ENCODE data around the gene PARP6. TPM values are rescaled to one million over a fixed set of nuclear protein-coding genes. Genes with fewer than 3 reads are reported as not detected.
"Not testable (repeated sequence)": the region's sequence is repeated elsewhere in the genome, so short reads cannot be mapped to it uniquely, and the experiment has no call there.

PARP6 gene
- total RNA-seq, 1 donor from 2014 or later = 61.3 TPM

DNA sequence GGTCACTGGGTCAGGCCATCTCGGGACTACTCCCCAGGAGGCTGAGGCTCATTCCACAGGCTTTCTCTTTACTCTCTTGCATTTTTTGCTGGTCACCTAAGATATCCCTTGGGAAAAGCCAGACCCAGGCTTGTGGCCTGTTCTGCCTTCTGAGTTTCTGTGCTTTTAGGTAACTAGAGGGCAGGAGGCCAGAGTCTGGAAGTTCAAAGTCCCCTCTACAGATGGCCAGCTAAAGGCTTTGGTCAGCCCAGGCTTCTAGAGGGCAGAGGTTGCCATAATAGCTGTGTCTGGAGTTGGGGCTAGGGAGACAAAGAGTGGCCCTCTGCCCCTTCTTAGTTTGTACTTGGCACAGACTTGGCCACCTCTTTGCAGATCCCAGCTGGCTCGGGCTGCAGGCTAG lies 8.4 kb upstream of the PARP6 start:
- DNase-seq (ENCODE audit: low spot score) = no peak

DNA sequence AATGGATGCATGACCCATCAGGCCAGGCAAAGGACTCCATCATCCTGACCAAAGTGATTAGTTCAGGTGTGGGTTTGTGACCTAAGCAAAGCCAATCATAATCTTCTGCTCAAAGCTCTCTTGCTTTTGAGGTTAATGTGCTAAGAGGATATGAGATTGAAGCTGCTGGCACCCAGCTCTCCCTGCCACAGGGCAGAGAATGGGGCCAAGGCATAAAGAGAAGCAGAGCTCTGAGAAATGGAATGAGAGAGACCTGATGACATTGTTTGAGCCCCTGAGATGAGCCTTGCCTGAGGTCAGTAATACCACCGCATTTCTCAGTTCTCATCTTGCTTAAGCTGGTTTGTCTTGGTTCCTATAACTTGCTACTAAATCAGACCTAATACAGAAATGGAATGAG lies 6.4 kb upstream of the PARP6 start:
- no peak for DNase-seq (ENCODE audit: low spot score)

DNA sequence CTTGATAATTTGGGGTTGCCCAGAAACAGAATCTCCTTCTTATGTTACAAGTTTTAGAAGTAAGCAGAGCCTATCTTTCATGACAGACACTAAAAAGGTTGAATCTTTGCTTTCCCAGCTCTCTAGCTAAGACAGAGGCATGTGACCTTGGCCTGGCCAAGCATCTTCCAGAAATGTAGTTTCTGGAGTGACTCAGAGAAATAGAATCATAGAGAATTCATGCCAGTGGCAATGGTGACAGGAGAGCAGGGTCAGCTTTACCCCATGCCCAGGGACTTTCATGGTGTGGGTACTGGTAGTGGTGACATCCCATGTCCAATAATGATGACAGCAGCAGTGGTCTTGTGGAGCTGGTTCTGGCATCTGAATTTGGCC lies 4.0 kb upstream of the PARP6 start:
- DNase-seq (ENCODE audit: low spot score) = no peak

DNA sequence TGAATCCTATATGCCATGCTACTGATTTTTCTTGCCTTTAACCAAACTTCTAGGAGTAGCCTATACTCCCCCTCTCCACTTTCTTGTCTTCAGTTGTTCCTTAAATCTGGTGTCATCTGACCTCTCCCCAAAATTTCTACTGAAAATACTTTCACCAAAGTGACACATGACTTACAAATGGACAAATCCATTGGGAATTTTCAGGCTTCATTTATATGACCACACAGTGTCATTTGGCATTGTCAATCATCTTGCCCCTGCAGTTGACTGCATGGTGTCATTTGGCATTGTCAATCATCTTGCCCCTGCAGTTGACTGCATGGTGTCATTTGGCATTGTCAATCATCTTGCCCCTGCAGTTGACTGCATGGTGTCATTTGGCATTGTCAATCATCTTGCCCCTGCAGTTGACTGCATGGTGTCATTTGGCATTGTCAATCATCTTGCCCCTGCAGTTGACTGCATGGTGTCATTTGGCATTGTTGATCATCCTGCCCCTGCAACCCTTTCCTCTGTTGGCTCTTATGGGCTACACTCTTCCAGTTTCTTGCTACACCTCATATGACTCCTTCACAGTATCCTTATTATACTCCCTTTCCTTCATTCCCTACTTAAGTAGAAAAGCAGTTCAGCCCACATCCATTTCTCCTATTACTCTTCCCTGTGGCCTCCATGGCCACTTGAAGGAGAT lies 3.4 kb upstream of the PARP6 start:
- DNase-seq (ENCODE audit: low spot score) = not testable (repeated sequence)

DNA sequence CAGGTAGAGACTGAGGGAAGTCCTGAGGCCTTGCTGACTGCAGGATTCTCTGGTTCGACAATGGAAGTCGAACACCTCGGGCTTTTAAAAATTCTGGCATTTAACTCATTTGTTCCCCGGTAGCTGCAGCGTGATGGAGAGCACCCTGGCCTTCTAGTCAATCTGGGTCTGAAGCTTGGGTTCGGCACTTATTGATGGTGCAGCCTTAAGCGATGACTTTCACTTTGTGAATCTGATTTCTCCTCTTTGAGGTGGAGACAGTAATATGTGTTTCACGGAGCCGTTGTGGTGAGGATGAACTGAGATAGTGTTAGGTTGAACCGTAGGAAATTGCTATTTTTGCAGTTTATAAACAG lies 621 bp upstream of the PARP6 start:
- DNase-seq (ENCODE audit: low spot score) = no peak

DNA sequence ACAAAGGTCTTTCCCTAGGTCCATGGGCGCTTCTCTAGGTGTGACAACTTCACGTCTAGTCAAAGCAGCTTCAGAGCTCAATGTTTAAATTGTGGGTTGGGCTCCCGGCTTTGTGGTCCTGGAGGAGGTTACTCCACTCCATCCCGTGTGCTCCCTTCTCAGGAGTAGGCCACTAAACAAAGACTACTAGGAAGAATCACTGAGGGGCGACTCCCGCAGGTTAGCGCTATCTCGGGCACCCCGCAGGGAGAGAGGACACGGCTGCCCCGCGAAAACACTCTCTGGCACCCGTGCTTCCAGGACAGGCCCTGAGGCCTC lies 500 bp downstream of the PARP6 start:
- no peak for DNase-seq (ENCODE audit: low spot score)

DNA sequence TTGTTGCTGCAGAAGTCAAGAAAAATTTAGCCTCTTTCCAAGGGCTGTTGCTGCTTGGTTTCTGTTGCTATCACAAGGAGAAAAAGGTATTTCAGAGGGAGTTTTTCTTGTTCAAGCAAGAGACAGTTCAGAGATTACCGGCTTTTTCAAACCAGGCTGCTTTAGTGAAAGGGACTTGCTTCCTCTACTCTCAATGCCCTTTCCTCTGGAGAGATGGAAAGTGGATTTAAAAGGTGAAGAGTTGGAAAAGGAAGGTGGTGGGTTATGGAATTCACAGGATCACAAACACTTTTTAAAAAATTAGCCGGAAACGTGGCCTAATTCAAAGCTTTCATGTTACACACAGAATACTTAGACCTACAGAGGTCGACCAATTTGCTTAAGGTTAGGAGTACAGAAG lies 1.1 kb downstream of the PARP6 start:
- DNase-seq (ENCODE audit: low spot score) = no peak

DNA sequence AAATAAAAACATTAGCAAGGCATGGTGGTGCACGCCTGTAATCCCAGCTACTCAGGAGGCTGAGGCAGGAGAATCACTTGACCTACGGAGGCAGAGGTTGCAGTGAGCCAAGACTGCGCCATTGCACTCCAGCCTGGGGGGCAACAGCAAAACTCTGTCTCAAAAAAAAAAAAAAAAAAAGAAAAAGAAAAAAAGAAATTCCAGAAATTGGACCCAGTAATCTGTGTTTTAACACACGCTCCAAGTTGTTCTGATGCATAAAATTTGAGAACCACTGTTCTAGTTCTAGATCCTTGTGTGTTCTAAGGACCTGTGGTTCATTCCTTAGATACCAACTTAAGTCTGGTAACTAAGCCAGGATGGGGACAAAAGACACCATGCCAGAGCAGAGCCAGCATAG lies 2.6 kb downstream of the PARP6 start:
- DNase-seq (ENCODE audit: low spot score) = no peak

DNA sequence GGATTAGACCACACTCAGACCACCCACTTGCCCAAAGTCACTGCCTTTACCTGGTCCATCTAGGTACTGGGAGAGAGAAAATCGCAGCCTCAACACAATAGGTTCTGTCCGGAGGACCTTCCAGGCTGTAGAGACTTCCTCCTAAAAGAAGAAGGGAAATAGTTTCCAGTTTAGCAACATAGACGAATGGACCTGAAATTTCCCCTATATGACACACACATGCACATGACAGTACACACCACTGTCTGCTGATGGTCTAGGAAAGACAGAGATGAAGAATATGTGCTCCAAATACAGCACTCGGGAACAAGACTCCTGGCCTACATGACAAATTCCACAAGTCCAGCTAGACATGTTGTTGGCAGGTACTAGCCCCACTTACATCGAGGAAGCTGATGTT lies 7.3 kb downstream of the PARP6 start:
- no peak for DNase-seq (ENCODE audit: low spot score)

DNA sequence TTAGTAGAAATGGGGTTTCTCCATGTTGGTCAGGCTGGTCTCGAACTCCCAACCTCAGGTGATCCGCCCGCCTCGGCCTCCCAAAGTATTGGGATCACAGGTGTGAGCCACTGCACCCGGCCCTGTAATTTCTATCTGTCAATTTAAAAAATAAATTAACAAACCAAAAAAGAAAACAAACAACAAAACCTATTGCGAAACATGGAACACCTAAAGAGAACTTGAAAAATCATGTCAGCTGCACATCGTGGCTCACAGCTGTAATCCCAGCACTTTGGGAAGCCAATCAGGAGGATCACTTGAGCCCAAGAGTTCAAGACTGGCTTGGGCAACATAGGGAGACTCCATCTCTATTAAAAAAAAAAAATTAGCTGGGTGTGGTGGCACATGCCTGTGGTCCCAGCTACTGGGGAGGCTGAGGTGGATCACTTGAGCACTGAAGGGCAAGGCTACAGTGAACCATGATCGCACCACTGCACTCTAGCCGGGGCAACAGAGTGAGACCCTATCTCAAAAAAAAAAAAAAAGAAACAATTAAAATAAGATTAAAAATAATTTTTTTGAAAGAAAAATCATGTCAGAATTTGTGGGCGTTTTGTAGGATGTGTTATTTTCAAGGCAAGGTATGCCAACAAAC lies 19.6 kb downstream of the PARP6 start:
- no peak for DNase-seq (ENCODE audit: low spot score)

DNA sequence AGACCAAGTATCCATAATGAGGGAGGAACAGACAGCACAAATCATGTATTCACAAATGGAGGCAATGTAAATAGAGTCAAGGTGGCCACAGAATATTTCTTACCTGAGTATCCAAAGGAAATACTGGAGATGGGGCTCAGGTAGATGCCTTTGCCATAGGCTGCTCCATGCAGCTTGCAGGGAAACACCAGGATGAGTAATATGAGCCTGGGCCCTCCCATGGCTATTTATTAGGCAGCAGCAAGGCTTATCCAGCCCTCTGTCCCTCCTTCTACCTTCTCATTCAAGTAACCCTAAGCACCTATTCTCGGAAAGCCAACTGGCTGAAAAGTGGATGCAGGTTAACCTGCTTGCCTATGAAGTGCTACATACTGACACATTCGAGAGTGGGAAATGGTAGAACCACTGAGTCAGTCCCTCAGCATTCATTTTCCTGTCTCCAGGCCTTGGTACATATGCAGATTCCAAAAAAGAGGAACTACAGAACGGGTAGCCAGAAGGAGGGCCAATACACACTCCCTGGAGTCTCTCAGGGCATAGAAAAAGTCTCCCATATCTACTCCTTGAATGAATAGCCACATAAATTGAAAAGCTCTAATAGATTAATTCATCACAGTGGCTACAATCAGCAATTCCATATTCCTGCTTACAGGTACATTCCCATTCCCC lies 23.1 kb downstream of the PARP6 start:
- DNase-seq (ENCODE audit: low spot score) = no peak

DNA sequence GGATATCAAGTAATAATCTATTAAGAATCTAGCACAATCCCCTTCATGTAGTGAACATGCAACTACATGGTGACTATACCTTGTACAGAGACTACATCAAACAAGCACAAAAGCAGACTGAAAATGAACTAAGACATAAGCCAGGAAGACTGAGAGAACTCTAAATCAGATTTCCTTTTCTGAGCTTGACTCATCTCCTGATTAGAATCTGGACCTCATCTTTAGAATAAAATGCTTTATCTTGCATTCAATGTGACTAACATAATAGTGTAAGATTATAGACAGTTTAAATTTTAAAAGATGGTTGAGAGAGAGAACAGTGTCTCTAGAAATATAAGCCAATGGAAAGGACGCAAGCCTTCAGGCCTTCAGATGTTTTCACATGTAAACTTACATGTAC lies 23.8 kb downstream of the PARP6 start:
- DNase-seq (ENCODE audit: low spot score) = no peak

DNA sequence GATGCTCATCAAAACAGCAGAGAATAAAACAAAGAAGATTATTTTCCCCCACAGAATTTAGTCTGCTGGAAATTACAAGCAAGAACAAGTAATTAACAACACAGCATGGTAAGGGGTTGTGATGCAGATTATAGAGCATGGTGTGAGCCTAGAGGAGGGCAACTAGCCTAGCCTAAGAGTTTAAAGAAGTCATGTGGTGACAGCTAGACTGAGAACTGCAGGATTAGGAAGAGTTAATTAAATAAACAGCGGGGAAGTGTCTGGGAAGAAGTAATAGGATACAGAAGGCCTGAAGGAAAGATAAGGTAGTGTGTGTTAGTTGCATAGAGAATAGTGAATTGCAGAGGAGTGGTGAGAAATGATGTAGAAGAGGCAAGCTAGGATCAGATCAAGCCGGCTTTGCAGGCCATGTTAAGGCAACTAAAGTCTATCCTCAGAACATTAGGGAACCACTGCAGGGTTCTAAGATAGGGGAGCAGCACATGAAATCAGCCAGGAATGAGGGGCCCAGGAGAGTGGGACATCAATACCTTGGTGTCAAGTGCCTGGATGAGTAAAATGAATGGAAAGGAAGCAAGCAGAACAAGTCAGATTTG lies 29.5 kb downstream of the PARP6 start:
- DNase-seq (ENCODE audit: low spot score) = no peak

DNA sequence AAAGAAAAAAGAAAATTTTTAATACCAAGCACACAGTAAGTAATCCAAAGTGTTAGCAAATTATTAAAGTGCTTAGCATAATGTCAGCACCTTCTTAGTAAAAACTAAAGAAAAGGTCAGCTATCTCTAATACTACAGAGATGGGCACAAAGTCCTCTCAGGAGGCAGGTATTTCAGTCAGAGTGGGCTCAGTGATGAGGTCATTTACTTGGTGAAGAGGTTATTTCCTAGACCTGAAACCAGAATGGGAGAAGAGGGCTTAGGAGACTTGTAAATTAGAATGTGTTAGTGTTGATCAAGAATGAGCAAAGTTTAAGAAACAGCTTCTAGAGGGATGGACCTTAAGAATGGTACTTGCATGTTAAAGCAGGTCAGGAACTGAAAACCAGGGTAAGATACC lies 32.7 kb downstream of the PARP6 start:
- no peak for DNase-seq (ENCODE audit: low spot score)

DNA sequence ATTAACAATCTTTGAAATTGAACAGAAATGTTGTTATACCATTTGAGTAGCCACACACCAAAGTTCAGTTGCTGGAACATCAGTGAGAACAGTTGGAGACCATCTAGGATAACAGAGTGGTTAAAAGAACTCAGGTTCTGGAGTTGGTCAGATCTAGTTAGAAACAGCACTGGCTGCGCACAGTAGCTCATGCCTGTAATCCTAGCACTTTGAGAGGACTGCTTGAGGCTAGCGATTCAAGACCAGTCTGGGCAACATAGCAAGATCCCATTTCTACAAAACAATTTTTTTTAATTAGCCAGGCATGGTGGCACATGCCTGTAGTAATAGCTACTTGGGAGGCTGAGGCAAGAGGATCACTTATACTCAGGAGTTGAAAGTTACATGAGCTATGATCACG lies 33.8 kb downstream of the PARP6 start:
- DNase-seq (ENCODE audit: low spot score) = no peak

DNA sequence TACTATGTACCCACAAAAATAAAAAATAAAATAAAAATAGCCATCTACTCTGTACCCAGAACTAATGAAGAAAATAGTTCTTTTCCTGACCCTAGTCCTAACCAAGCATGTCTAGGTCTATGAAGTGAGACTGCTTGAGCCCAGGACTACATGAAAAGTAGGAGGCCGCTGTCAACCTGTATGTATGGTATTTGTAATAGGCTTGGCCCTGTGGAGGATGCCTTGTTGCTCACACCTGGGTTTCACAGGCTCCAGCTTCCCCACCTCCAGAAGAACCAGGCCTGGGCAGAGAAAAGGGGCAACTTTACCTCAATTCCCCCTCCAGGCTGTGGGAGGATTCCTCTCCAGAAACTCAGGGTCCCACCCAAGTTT lies 34.5 kb downstream of the PARP6 start:
- no peak for DNase-seq (ENCODE audit: low spot score)

DNA sequence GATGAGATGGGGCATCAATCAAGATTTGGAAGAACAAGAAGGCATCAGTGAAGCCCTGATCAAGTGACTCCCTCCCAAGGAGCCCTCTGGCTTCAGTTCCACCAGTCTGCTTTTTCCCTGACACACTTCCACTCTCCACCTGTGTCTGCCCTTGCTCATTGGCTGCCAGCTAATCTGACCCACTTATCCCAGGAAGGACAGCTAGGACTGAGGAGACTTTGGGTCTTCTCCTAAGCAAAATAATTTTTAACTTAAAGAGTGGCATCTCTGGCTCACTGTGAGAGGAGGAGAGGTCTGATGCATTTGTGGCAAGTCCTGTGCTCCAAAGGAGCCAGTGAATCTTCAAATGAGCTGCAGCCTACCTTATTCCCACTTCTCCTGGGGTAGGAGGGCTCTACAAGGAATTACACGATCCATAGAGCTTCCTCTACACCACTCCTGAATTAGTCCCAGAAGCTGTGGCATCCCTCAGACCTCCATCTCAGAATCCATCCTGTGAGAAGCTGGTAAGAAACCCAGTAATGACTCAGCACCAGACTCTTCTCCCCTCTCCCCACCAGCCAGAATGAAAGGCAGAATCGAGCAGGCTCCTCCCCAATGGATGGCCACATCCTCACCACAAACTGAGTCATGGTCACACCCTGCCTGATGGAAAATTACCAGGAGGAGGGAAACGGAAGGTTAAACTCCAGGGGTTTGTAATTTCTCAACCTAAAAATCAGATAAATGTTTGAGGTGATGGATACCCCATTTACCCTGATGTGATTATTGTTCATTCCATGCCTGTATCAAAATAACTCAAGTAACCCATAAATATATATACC lies 35.1 kb downstream of the PARP6 start:
- DNase-seq (ENCODE audit: low spot score) = no peak

DNA sequence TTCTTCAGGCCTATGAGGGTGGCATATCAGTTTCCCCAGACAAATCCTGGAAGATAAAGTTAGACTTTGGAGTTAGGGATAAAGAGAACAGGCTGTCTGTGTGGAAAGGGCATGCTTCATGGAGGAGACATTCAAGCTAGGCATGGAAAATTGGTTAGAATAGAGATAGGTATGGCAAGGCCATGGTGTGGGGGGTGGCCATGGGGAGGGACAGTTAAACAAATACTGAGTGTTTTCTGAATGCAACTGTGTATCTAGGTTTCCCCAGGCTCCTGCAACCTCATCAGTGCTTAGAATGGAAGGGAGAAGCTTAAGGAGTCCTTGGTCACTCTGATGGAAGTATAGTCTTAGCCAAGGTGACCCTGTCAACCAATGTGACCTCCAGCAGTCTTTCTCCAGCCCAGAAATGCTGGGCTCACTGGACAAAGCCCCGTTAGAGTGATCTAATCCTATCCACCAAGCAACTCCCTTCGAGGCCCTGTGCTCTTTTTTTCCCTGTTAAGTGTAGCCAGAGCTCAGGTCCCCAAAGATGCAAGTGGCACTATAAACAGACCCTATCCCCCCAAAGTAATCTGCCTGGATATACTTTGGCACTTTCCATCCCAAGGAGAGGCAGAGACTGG lies 35.9 kb downstream of the PARP6 start:
- DNase-seq (ENCODE audit: low spot score) = no peak

DNA sequence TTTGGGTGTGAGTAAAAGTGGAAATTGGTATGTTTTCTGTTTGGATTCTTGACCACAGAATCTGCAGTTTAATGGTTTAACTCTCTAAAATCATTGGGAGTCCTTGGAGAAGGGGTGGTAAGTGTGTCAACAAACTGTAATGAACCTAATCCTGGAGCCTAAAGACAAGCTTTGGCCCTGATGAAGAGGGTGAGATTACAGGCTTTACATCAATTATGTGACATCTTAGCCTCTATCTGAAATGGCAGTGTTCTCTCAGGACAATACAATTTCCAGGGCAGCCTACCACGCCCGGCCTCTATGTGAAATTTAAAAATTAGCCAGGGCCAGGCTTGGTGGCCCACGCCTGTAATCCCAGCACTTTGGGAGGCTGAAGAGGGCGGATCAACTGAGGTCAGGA lies 37.1 kb downstream of the PARP6 start:
- no peak for DNase-seq (ENCODE audit: low spot score)

DNA sequence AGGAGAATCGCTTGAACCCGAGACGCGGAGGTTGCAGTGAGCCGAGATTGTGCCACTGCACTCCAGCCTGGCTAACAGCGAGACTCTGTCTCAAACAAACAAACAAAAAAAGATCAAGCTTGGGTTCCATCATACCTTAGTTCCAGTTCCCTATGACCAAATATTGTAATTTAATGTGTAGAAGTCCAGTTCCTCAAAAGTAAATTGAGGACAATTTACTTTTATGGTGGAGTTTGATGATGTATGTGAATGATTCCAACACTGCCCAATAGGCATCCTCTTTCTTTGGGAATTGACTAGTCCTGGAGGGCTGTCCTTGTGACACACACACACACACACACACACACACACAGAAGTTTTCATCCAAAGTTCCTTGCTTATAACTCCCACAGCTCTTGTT lies 38.6 kb downstream of the PARP6 start:
- no peak for DNase-seq (ENCODE audit: low spot score)

DNA sequence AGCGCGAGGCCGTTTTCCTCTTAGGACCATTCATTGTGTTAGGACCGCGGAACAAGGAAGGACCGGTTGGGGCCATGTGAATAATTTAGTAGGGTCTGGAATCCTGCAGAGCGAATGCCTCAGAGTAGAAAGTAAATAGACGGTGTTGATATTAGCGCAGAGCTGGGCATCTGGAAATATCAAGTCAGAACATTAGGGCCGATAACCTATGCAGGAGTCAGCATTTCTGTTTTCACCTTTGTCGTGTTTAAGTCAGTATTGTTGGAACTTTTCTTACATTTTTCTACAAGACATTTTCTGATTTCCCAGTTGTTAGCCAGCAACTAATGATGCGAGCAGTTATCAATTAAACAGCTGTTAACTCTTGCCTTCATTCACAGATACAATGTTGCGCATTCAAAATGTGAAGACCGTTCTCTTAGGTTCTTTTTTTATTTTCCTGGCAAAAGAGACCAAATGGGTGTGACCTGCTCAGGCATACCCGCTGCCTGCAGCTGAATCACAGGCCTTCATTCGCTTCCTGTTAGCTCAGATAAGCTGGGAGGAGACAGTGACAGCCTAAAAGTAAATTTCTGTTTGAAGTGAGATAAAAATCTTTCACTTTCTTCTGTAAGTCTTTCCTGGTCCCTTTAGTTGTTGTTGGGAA lies 40.4 kb downstream of the PARP6 start:
- no peak for DNase-seq (ENCODE audit: low spot score)

Data from mesenteric fat pad (tissue), 1 donor.